ENCODE data around the gene AAMP. TPM values are rescaled to one million over a fixed set of nuclear protein-coding genes. Genes with fewer than 3 reads are reported as not detected.

AAMP gene
- total RNA-seq, 1 donor from 2014 or later, result 106 TPM

DNA sequence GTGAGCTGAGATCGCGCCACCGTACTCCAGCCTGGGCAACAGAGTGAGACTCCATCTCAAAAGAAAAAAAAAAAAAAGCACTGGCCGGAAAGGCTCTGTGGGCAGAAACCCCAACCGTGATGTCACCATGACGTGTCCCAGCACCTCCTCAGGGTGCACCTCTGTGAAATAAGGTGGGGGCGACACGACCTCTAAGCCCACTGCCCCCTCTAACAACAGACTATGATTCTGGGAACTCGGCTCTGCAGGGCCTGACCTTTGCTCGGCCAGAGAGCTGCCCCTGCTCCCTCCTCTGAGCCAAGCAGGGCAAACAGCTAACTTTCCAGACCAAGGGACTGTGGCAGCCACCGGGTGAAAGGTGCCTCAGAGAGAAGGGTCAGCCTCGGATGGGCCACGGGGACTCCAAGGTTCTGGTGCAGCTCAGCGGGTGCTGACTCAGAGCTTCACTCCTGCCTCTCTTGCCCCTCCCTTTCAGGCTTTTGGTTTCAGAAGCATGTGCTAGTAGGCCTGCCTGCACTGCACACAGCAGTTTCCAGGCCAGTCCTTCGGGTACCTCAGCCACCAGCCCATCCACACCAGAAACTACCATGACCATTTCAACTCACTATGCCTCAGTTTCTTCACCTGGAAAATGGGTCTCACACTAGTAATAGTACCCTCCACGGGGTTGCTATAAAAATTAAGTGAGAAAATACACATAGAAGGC, 14.3 kb upstream of the AAMP start:
- no peak for DNase-seq (ENCODE audit: extremely low spot score in 2 of 2)
- H3K36me3 ChIP-seq, result peaks cover 0 to 26% of the 10 kb centered on the region in 2 donors
- no peaks in the 10 kb centered on the region for H3K27me3 ChIP-seq
- peak overlapping the region; percentile 100 for H3K27ac ChIP-seq
- no peaks in the 10 kb centered on the region for H3K9me3 ChIP-seq
- H3K4me1 ChIP-seq, result peaks cover 92% of the 10 kb centered on the region
- TF ChIP-seq, protein P1, sequence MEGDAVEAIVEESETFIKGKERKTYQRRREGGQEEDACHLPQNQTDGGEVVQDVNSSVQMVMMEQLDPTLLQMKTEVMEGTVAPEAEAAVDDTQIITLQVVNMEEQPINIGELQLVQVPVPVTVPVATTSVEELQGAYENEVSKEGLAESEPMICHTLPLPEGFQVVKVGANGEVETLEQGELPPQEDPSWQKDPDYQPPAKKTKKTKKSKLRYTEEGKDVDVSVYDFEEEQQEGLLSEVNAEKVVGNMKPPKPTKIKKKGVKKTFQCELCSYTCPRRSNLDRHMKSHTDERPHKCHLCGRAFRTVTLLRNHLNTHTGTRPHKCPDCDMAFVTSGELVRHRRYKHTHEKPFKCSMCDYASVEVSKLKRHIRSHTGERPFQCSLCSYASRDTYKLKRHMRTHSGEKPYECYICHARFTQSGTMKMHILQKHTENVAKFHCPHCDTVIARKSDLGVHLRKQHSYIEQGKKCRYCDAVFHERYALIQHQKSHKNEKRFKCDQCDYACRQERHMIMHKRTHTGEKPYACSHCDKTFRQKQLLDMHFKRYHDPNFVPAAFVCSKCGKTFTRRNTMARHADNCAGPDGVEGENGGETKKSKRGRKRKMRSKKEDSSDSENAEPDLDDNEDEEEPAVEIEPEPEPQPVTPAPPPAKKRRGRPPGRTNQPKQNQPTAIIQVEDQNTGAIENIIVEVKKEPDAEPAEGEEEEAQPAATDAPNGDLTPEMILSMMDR (IDR thresholded peaks at IDR 0.05), result no peak
- TF ChIP-seq POLR2AphosphoS5 (IDR thresholded peaks at IDR 0.05; ENCODE audit: insufficient read depth in 1 of 2, low read depth in 1 of 2), result peak; percentile 61 to 66
- TF ChIP-seq POLR2A (IDR thresholded peaks at IDR 0.05), result no peak
- H3K4me3 ChIP-seq, result peak overlapping the region in 1 of 2 donors; percentile 20
- intact Hi-C loops (cut with DNase I), result no loop called here

DNA sequence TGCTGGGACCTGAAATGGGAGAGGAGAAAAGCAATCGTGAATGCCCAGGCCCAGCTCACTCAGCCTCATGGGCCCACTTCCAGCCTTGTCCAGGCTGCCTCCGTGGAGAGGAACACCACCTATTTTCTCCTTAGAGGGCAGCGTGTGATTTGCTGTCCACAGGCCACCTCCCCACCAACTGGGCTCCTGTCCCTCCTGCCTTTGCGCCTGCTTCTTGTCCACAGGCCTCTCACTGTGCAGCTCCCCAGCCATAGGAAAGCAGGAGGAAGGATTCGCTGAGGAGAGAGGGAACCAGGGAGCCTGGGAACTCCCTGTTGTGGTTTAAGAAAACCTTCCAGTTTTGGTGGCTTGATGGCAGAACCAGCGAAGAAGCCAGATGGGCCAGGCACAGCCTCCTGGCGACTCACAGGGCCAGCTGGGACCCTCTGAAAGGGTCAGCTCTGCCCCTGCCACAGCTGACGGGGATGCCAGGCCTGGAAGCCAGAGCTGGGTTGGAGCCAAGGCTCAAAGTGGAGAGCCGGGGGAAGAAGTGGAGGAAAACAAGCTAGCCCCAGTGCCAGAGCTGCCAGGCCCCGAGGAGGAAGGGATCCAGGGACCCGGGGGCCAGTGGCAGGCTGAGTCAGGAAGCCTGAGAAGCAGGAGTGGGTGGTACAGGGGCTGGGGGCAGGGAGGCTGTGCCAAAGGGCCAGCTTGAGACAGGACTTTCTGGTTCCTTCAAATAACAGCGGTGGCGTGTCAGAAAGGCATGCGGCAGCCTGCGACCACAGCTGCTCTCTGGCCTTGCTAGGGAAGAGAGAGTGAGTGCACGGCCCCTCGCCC, 12.4 kb upstream of the AAMP start:
- H3K4me3 ChIP-seq, result peak overlapping the region; percentile 11 to 12
- no peaks in the 10 kb centered on the region for H3K27me3 ChIP-seq
- intact Hi-C loops (cut with DNase I), result no loop called here
- no peak for DNase-seq (ENCODE audit: extremely low spot score in 2 of 2)
- H3K4me1 ChIP-seq, result peaks cover 91% of the 10 kb centered on the region
- TF ChIP-seq POLR2A (IDR thresholded peaks at IDR 0.05), result no peak
- TF ChIP-seq POLR2AphosphoS5 (IDR thresholded peaks at IDR 0.05; ENCODE audit: insufficient read depth in 1 of 2, low read depth in 1 of 2), result peak; percentile 28
- peaks cover 0 to 45% of the 10 kb centered on the region in 2 donors for H3K36me3 ChIP-seq
- H3K9me3 ChIP-seq, result no peaks in the 10 kb centered on the region
- H3K27ac ChIP-seq, result peak overlapping the region; percentile 100

DNA sequence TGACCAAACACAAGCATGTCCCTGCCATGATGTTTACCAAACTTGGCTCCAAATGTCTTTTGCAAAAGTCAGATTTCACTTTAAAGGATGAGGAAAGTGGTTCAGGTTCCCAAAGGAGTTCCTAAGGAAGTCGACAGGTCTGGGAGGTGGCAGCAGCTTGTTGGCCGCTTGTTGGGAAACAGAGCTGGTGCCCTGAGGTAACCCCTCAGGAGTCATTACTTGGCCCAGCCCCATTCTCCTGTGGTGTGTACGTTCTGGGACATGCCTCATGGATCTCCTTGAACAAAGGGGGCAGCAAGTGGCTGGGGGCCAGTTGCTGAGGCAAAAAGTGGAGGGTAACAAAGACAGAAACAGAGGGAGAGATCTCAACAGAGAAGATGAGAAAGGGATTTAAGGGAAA, 11.5 kb upstream of the AAMP start:
- H3K4me1 ChIP-seq, result peaks cover 85% of the 10 kb centered on the region
- H3K27ac ChIP-seq, result peak overlapping the region; percentile 100
- TF ChIP-seq POLR2AphosphoS5 (IDR thresholded peaks at IDR 0.05; ENCODE audit: insufficient read depth in 1 of 2, low read depth in 1 of 2) (no peak), POLR2A (IDR thresholded peaks at IDR 0.05) (no peak)
- TF ChIP-seq, protein P1 (IDR thresholded peaks at IDR 0.05), result no peak
- no peaks in the 10 kb centered on the region for H3K27me3 ChIP-seq
- H3K4me3 ChIP-seq, result no peak overlapping the region
- no peak for DNase-seq (ENCODE audit: extremely low spot score in 2 of 2)
- no peaks in the 10 kb centered on the region for H3K9me3 ChIP-seq
- intact Hi-C loops (cut with DNase I), result no loop called here
- H3K36me3 ChIP-seq, result peaks cover 0 to 54% of the 10 kb centered on the region in 2 donors

DNA sequence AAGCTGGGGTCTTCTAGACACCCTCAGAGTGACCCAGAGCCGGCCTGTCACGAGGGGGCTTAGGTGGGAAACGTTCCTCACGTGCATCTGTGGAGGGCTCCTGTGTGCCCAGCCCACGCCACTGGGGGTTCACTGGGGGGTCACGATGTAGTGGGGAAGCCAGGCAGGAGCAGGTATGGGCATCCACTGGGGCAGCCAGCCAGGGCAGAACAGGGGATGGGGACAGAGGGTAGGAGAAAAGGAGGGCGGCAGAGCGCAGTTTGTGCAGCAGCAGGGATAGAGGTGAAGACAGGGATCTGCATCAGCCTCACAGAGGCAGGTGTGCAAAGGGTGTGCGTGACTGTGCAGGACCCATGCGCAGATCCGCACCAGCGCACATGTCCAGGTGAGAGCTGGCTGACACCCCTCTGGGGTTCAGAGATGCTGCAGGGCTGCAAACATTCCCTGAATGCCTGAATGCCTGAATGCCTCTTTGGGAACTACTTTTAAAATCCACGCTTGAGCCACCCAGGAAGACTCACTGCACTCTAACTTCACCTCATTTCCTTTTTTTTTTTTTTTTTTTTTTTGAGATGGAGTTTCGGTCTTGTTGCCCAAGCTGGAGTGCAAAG, 10.4 kb upstream of the AAMP start:
- TF ChIP-seq POLR2AphosphoS5 (IDR thresholded peaks at IDR 0.05; ENCODE audit: insufficient read depth in 1 of 2, low read depth in 1 of 2) (no peak), POLR2A (IDR thresholded peaks at IDR 0.05) (no peak)
- TF ChIP-seq, protein P1 (IDR thresholded peaks at IDR 0.05), result no peak
- H3K27ac ChIP-seq, result no peak overlapping the region
- H3K9me3 ChIP-seq, result no peaks in the 10 kb centered on the region
- DNase-seq (ENCODE audit: extremely low spot score in 2 of 2), result no peak
- intact Hi-C loops (cut with DNase I), result no loop called here
- peaks cover 0 to 65% of the 10 kb centered on the region in 2 donors for H3K36me3 ChIP-seq
- H3K4me3 ChIP-seq, result no peak overlapping the region
- H3K4me1 ChIP-seq, result peaks cover 74% of the 10 kb centered on the region
- no peaks in the 10 kb centered on the region for H3K27me3 ChIP-seq

DNA sequence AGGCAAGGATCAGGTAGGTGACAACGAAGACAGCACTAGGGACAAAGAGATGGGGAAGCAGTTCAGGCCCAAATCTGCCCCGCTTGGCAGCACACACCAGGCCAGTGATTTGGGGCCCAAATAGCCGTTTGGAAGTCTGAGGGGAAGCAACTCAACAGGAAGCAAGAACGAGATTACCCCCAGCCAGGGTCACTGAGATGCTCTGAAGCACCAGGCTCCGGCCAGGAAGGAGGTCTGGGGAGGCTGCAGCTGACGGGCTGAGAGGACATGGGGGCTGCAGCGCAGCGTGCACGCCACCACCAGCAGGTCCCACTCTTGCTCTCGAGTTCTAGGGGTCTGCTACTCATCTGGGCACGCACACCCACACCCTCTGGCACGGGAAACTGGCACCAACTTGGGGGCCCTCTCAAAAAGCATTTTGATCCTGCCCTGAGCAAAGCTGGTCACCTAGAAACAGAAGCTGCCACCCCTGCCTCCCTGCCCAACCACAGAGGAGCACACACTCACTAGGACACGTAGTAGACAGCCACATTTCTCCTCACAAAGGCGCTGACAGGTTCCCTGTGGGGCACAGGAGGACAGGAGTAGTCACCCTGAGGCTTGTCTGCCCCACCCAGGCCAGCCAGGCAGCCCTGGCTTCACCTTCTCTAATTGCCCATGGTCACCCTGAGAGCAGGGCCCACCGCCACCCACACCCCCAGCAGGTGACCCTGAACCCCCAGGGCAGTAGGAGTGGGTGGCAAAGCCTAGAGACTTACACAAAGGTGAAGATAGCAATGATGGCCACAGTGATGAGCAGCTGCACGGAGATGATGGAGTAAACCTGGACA, 8.8 kb upstream of the AAMP start:
- no peaks in the 10 kb centered on the region for H3K27me3 ChIP-seq
- TF ChIP-seq, protein P1 (IDR thresholded peaks at IDR 0.05), result no peak
- TF ChIP-seq POLR2AphosphoS5 (IDR thresholded peaks at IDR 0.05; ENCODE audit: insufficient read depth in 1 of 2, low read depth in 1 of 2) (no peak), POLR2A (IDR thresholded peaks at IDR 0.05) (no peak)
- intact Hi-C loops (cut with DNase I), result no loop called here
- no peak overlapping the region for H3K4me3 ChIP-seq
- peaks cover 0 to 81% of the 10 kb centered on the region in 2 donors for H3K36me3 ChIP-seq
- no peaks in the 10 kb centered on the region for H3K9me3 ChIP-seq
- DNase-seq (ENCODE audit: extremely low spot score in 2 of 2), result no peak
- H3K4me1 ChIP-seq, result peaks cover 60% of the 10 kb centered on the region
- peak overlapping the region; percentile 60 for H3K27ac ChIP-seq
